Activated naive CD4-positive, alpha-beta T cell treated with Interleukin-2 at 50 U/mL for 16 hours (primary cell): Measurements from ENCODE around the gene PKHD1.
A peak's percentile ranks its signal among the peaks of the same experiment; 100 is the strongest.

Experiments used
- DNase-seq: peaks from one replicate; pipeline ENCODE4 v3.0.0-alpha.2; 2020

The PKHD1 gene

DNA sequence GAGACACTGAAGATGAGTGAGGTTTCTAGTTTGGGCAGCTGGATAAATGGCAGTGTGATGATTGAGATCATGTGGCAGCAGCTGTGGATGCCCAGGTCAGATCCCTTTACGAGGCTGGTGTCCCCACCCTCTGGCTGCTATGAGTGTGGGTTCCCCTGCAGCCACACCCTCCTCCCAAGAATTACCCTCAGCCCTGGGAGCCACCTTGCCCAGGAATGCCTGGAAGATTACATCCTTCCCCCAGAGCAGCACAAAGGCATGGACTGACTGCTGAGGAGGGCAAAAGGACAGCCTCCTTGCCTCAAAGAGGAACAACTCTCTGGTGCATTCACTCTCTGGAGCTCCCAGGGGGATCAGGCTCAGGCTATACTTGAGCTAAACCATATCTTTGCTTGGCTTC is 15.0 kb upstream of the PKHD1 start:
- DNase-seq = no peak

DNA sequence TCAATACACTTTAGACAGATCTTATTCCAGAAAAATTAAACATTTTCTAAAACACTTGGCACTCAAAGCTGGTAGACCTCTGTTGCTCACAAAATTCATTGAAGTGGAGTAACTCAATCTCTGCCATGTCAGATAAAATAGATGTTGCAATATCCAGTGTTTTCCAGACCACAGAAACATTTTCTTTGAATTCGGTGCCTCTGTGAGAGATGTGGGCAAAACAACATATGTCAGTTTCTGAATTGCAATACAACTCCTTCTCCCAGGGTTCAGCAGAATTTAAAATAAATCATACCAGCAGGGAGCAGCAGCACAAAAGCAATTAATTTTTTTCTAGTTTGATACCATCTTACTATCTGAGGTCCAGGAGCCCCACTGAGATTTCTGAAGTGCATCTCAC is 11.3 kb upstream of the PKHD1 start:
- no peak for DNase-seq

GRCh38 chr6:52089758-52090348 is 2.4 kb upstream of the PKHD1 start:
- no peak for DNase-seq

GRCh38 chr6:52086741-52087140 is 672 bp downstream of the PKHD1 start:
- DNase-seq = no peak

- DNase-seq = no peak
Measured at GRCh38 chr6:52081237-52081636, 6.2 kb downstream of the PKHD1 start.

DNA sequence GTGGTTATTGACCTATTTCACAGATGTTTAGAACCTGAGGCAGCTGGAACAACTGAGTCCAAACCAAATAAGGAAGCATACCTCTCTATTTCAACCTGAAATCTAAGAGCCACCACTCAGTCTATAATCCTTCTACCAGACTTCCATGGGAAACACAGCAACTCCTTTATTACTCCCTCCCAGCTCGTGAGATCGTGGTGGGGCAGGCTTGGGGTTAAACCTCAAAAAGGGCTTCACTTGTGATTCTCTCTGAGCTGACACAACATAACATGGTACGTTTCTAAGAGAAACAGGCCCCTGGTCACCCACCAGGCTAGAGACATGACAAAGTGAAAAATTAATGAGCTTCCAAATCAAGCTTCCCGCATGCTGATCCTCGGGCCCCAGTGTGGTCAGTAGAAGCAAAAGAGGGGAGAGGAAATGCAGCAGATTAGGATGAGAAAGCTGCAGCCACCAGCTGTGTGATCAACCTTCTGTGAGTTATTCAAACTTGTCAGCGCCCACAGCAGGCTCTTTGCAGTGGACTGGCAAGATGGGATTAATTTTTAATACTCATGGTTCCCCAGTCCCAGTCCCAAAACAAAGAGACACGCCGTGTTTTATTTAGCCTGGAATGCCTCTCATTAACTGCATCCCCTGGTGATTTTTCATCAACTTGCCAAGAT is 9.3 kb downstream of the PKHD1 start:
- DNase-seq = no peak

GRCh38 chr6:52077180-52077884 is 10.1 kb downstream of the PKHD1 start:
- no peak for DNase-seq

GRCh38 chr6:52076791-52077179 is 10.6 kb downstream of the PKHD1 start:
- DNase-seq = no peak

GRCh38 chr6:52074716-52075115 is 12.7 kb downstream of the PKHD1 start:
- DNase-seq = no peak

- DNase-seq = no peak
Measured at GRCh38 chr6:52074155-52074554, 13.3 kb downstream of the PKHD1 start.

- no peak for DNase-seq
Measured at GRCh38 chr6:52065621-52066020, 21.8 kb downstream of the PKHD1 start.

GRCh38 chr6:52063584-52064344 is 23.6 kb downstream of the PKHD1 start:
- DNase-seq = peak; percentile 56

GRCh38 chr6:52061481-52061880 is 25.9 kb downstream of the PKHD1 start:
- DNase-seq = no peak

- no peak for DNase-seq
Measured at GRCh38 chr6:52059821-52060220, 27.6 kb downstream of the PKHD1 start.

DNA sequence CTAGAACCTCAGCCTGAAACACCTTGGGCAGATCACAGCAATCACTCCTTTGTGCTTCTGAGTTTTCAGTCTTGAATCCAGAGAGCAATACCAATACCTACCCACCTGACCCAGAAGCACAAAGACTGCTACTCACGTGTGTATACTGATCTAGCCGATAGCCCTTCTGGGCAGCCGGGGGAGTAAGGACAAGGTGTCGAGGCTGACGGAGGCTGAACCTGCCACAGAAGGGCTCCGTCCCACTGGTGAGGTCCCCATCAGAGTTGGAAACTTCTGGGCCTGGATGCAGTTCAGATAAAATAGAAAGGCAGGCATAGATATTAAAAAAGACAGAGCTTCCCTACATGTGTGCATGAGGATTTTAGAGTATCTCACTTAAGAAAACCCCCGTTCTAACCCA is 32.0 kb downstream of the PKHD1 start:
- no peak for DNase-seq

- no peak for DNase-seq
Measured at GRCh38 chr6:52053038-52053695, 34.2 kb downstream of the PKHD1 start.

DNA sequence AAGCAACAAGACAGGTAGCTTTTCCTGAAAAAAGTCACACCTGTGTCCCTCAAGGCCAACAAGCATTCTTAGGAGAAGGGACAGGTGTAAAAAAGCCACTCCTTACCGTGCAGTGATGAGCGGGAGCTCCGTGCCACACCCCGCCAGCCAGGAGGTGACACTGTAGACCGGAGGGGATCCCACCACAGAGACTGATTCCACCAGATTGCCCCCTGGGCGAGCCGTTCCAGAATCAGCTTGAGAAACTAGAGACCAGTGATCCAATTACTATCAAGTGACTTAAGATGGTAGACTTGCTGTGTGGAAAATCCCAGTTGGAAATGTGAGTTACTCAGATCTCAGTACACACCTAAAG is 37.4 kb downstream of the PKHD1 start:
- no peak for DNase-seq

GRCh38 chr6:52049252-52050050 is 38.0 kb downstream of the PKHD1 start:
- DNase-seq = no peak

GRCh38 chr6:52046456-52046855 is 41.0 kb downstream of the PKHD1 start:
- DNase-seq = no peak

GRCh38 chr6:52045481-52045880 is 41.9 kb downstream of the PKHD1 start:
- no peak for DNase-seq

DNA sequence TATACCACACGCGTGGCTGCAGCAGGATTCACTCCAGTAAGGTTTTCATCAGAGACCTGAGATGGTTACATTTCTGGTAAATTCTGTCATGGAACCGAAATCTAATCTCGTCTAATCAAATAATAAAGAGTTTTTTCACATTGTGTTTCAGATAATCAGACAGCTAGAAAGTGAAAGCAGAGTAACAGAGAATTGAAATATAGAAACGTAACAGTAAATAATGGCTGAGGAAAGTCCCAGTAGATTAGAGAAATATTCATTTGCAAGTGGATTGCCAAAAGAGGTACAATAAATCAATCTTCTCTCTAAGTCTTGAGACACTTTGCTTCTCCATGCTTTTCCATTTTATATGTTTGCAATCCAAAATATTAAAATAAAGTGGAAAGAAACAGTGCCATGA is 42.4 kb downstream of the PKHD1 start:
- DNase-seq = no peak

DNA sequence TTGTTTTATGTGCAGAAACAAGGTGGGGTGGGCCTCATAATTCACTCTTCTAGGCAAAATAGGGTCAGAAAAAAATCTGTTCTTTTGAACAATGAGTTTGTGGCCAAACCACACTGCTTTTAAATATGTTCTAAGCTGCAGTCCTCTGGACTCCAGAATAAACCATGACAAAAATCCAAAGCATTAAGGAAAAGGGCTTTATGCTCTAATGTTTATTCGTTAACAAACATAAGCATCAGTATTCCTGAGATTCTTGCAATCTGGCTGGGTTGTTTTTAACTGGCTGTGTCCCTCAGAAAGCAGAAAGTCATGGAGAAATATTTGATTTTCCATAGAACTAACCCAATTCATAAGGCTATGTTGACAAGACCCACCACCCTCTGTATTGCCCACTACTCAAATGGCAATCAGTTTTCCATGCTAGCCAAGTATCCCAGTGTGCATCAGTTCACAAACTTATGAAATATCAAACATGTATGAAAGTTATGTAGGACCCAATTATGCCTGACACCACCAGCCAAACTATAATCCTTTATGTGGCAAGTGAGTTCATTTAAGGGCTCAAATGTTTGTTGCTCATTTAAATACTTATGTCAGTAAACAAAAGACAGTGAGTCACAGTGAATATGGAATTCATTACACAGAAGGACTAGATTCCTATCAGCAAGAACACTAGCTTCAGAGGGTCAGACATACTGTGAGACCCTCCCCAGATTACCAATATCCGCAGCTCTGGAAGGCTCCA is 45.1 kb downstream of the PKHD1 start:
- DNase-seq = no peak
